Measurements from ENCODE around the gene RASGRP2.

RASGRP2 gene

GRCh38 chr11:64759722-64760719, 16.1 kb upstream of the RASGRP2 start, which contains the start of gene PYGM:
PYGM (minus strand) TSS chr11:64759974; CDS start chr11:64759898, 76 bp downstream.
- Histone ChIP-seq H3K9me3 (replicated peaks; ENCODE audit: low read length) (no peaks in the 10 kb centered on the region), H3K4me1 (ENCODE audit: control insufficient read depth, insufficient read depth, low read length) (peaks cover 25% of the 10 kb centered on the region), H3K4me2 (ENCODE audit: low read length) (no peak within 1 kb of the TSS), H3K9ac (ENCODE audit: low read depth, low read length) (no peak within 1 kb of the TSS), H3K27me3 (ENCODE audit: control insufficient read depth, insufficient read depth, low read length) (no peaks in the 10 kb centered on the region), H3K4me3 (ENCODE audit: low read length) (no peak within 1 kb of the TSS), H3K36me3 (ENCODE audit: insufficient read depth, low read length) (peaks cover 34% of the 10 kb centered on the region)

- Histone ChIP-seq H3K9me3 (replicated peaks; ENCODE audit: low read length) (no peaks in the 10 kb centered on the region), H3K4me2 (ENCODE audit: low read length) (no peak overlapping the region), H3K4me3 (ENCODE audit: low read length) (no peak overlapping the region), H3K9ac (ENCODE audit: low read depth, low read length) (no peak overlapping the region), H3K4me1 (ENCODE audit: control insufficient read depth, insufficient read depth, low read length) (peaks cover 20% of the 10 kb centered on the region), H3K36me3 (ENCODE audit: insufficient read depth, low read length) (peaks cover 26% of the 10 kb centered on the region), H3K27me3 (ENCODE audit: control insufficient read depth, insufficient read depth, low read length) (no peaks in the 10 kb centered on the region)
Measured at GRCh38 chr11:64759131-64759721, 15.3 kb upstream of the RASGRP2 start.

- Histone ChIP-seq H3K27me3 (ENCODE audit: control insufficient read depth, insufficient read depth, low read length) (no peaks in the 10 kb centered on the region), H3K4me2 (ENCODE audit: low read length) (no peak overlapping the region), H3K4me3 (ENCODE audit: low read length) (no peak overlapping the region), H3K9me3 (replicated peaks; ENCODE audit: low read length) (no peaks in the 10 kb centered on the region), H3K36me3 (ENCODE audit: insufficient read depth, low read length) (peaks cover 19% of the 10 kb centered on the region), H3K4me1 (ENCODE audit: control insufficient read depth, insufficient read depth, low read length) (peaks cover 12% of the 10 kb centered on the region), H3K9ac (ENCODE audit: low read depth, low read length) (no peak overlapping the region)
Measured at GRCh38 chr11:64758330-64759079, 14.6 kb upstream of the RASGRP2 start.

GRCh38 chr11:64757549-64758329, 13.8 kb upstream of the RASGRP2 start:
- Histone ChIP-seq H3K36me3 (ENCODE audit: insufficient read depth, low read length) (peaks cover 11% of the 10 kb centered on the region), H3K4me1 (ENCODE audit: control insufficient read depth, insufficient read depth, low read length) (peaks cover 5% of the 10 kb centered on the region), H3K27me3 (ENCODE audit: control insufficient read depth, insufficient read depth, low read length) (no peaks in the 10 kb centered on the region), H3K9ac (ENCODE audit: low read depth, low read length) (no peak overlapping the region), H3K4me2 (ENCODE audit: low read length) (no peak overlapping the region), H3K9me3 (replicated peaks; ENCODE audit: low read length) (no peaks in the 10 kb centered on the region), H3K4me3 (ENCODE audit: low read length) (no peak overlapping the region)

GRCh38 chr11:64755681-64756361, 11.9 kb upstream of the RASGRP2 start:
- Histone ChIP-seq H3K4me1 (ENCODE audit: control insufficient read depth, insufficient read depth, low read length) (peaks cover 4% of the 10 kb centered on the region), H3K9me3 (replicated peaks; ENCODE audit: low read length) (no peaks in the 10 kb centered on the region), H3K27me3 (ENCODE audit: control insufficient read depth, insufficient read depth, low read length) (no peaks in the 10 kb centered on the region), H3K9ac (ENCODE audit: low read depth, low read length) (no peak overlapping the region), H3K36me3 (ENCODE audit: insufficient read depth, low read length) (peaks cover 2% of the 10 kb centered on the region), H3K4me2 (ENCODE audit: low read length) (no peak overlapping the region), H3K4me3 (ENCODE audit: low read length) (no peak overlapping the region)

- H3K27me3 ChIP-seq (ENCODE audit: control insufficient read depth, insufficient read depth, low read length), result no peaks in the 10 kb centered on the region
- H3K4me1 ChIP-seq (ENCODE audit: control insufficient read depth, insufficient read depth, low read length), result peaks cover 2% of the 10 kb centered on the region
- H3K36me3 ChIP-seq (ENCODE audit: insufficient read depth, low read length), result no peaks in the 10 kb centered on the region
- no peak overlapping the region for H3K4me3 ChIP-seq (ENCODE audit: low read length)
- no peak overlapping the region for H3K9ac ChIP-seq (ENCODE audit: low read depth, low read length)
- H3K4me2 ChIP-seq (ENCODE audit: low read length), result no peak overlapping the region
- no peaks in the 10 kb centered on the region for H3K9me3 ChIP-seq (replicated peaks; ENCODE audit: low read length)
Measured at GRCh38 chr11:64754919-64755662, 11.1 kb upstream of the RASGRP2 start.

GRCh38 chr11:64754124-64754918, 10.4 kb upstream of the RASGRP2 start:
- Histone ChIP-seq H3K4me1 (ENCODE audit: control insufficient read depth, insufficient read depth, low read length) (no peaks in the 10 kb centered on the region), H3K4me2 (ENCODE audit: low read length) (no peak overlapping the region), H3K27me3 (ENCODE audit: control insufficient read depth, insufficient read depth, low read length) (no peaks in the 10 kb centered on the region), H3K9me3 (replicated peaks; ENCODE audit: low read length) (no peaks in the 10 kb centered on the region), H3K9ac (ENCODE audit: low read depth, low read length) (no peak overlapping the region), H3K36me3 (ENCODE audit: insufficient read depth, low read length) (no peaks in the 10 kb centered on the region), H3K4me3 (ENCODE audit: low read length) (no peak overlapping the region)

- Histone ChIP-seq H3K4me1 (ENCODE audit: control insufficient read depth, insufficient read depth, low read length) (no peaks in the 10 kb centered on the region), H3K9ac (ENCODE audit: low read depth, low read length) (no peak overlapping the region)
Measured at GRCh38 chr11:64753380-64754123, 9.6 kb upstream of the RASGRP2 start.

GRCh38 chr11:64753019-64753379, 9.1 kb upstream of the RASGRP2 start:
- no peaks in the 10 kb centered on the region for H3K4me1 ChIP-seq (ENCODE audit: control insufficient read depth, insufficient read depth, low read length)
- no peaks in the 10 kb centered on the region for H3K36me3 ChIP-seq (ENCODE audit: insufficient read depth, low read length)
- H3K9ac ChIP-seq (ENCODE audit: low read depth, low read length), result no peak overlapping the region

More at GRCh38 chr11:64753380-64754123, 9.6 kb upstream of the RASGRP2 start:
- Histone ChIP-seq H3K4me2 (ENCODE audit: low read length) (no peak overlapping the region), H3K36me3 (ENCODE audit: insufficient read depth, low read length) (no peaks in the 10 kb centered on the region), H3K27me3 (ENCODE audit: control insufficient read depth, insufficient read depth, low read length) (no peaks in the 10 kb centered on the region), H3K4me3 (ENCODE audit: low read length) (no peak overlapping the region), H3K9me3 (replicated peaks; ENCODE audit: low read length) (no peaks in the 10 kb centered on the region)

More at GRCh38 chr11:64753019-64753379, 9.1 kb upstream of the RASGRP2 start:
- H3K4me3 ChIP-seq (ENCODE audit: low read length), result no peak overlapping the region
- no peak overlapping the region for H3K4me2 ChIP-seq (ENCODE audit: low read length)
- H3K9me3 ChIP-seq (replicated peaks; ENCODE audit: low read length), result no peaks in the 10 kb centered on the region
- no peaks in the 10 kb centered on the region for H3K27me3 ChIP-seq (ENCODE audit: control insufficient read depth, insufficient read depth, low read length)
